ENCODE results near the gene CAPS2.

GRCh38 chr12:75364919-75365318 is 34.8 kb upstream of the CAPS2 start:
- TF ChIP-seq EZH2phosphoT487 (IDR thresholded peaks at IDR 0.05; ENCODE audit: unreplicated experiment) (no peak), CTCF (conservative IDR thresholded peaks at IDR 0.05; ENCODE audit: low read depth in 2 of 2) (no peak), EZH2 (IDR thresholded peaks at IDR 0.05; ENCODE audit: low read depth, unreplicated experiment) (no peak), POLR2AphosphoS5 (IDR thresholded peaks at IDR 0.05; ENCODE audit: low read depth) (no peak), REST (IDR thresholded peaks at IDR 0.05; ENCODE audit: unreplicated experiment) (no peak), ZNF331 (CRISPR knock-in tag; IDR thresholded peaks at IDR 0.05; ENCODE audit: low read depth) (no peak), CREB1 (CRISPR knock-in tag; IDR thresholded peaks at IDR 0.05; ENCODE audit: low read depth) (no peak), ZNF114 (CRISPR knock-in tag; IDR thresholded peaks at IDR 0.05) (no peak)
